GM18520 (cell line): ENCODE data around the gene TNFRSF1B.

Experiments
- ATAC-seq: cut with Tn5 transposase; IDR thresholded peaks from one replicate; pipeline ENCODE4 v1.9.1; 2021; ENCODE audit not compliant: unreplicated experiment

The TNFRSF1B gene

GRCh38 chr1:12188657-12189327 is 22.0 kb downstream of the TNFRSF1B start:
- no peak for ATAC-seq

GRCh38 chr1:12189328-12189682 is 22.5 kb downstream of the TNFRSF1B start:
- no peak for ATAC-seq

GRCh38 chr1:12191242-12192032 is 24.6 kb downstream of the TNFRSF1B start:
- no peak for ATAC-seq

- ATAC-seq = no peak
Measured at GRCh38 chr1:12194666-12195216, 27.9 kb downstream of the TNFRSF1B start.

GRCh38 chr1:12195416-12195815 is 28.6 kb downstream of the TNFRSF1B start:
- ATAC-seq = no peak

- no peak for ATAC-seq
Measured at GRCh38 chr1:12196641-12197482, 30.1 kb downstream of the TNFRSF1B start.

GRCh38 chr1:12197483-12197880 is 30.7 kb downstream of the TNFRSF1B start:
- no peak for ATAC-seq

GRCh38 chr1:12200208-12200607 is 33.4 kb downstream of the TNFRSF1B start:
- no peak for ATAC-seq

- ATAC-seq = peak; percentile 30
Measured at GRCh38 chr1:12201352-12202189, 34.8 kb downstream of the TNFRSF1B start.

- no peak for ATAC-seq
Measured at GRCh38 chr1:12202190-12202497, 35.4 kb downstream of the TNFRSF1B start.

GRCh38 chr1:12202577-12202976 is 35.8 kb downstream of the TNFRSF1B start:
- no peak for ATAC-seq

GRCh38 chr1:12203216-12204007 is 36.6 kb downstream of the TNFRSF1B start:
- no peak for ATAC-seq

GRCh38 chr1:12204140-12204539 is 37.3 kb downstream of the TNFRSF1B start:
- ATAC-seq = no peak

- ATAC-seq = no peak
Measured at GRCh38 chr1:12204754-12205658, 38.2 kb downstream of the TNFRSF1B start.

- ATAC-seq = no peak
Measured at GRCh38 chr1:12206238-12206637, 39.4 kb downstream of the TNFRSF1B start.

- ATAC-seq = no peak
Measured at GRCh38 chr1:12206792-12207424, 40.1 kb downstream of the TNFRSF1B start.

GRCh38 chr1:12208271-12208670 is 41.5 kb downstream of the TNFRSF1B start:
- ATAC-seq = no peak

GRCh38 chr1:12208764-12209494 is 42.1 kb downstream of the TNFRSF1B start:
- ATAC-seq = no peak
